SU-DHL-6 (cell line): Measurements from ENCODE around the gene AP5M1.

Source experiments
- EZH2phosphoT487 ChIP-seq: fragments of 200-600 bp; sonication (generic), shearing (Covaris generic); conservative IDR thresholded peaks from 2 replicates; pipeline ENCODE4 v1.6.1; 2018; ENCODE audit warnings: mild to moderate bottlenecking, antibody characterized with exemption, low read length, moderate library complexity, mixed read lengths
- TF ChIP-seq, protein P1 (sequence below): fragments of 200-600 bp; sonication (generic); IDR thresholded peaks from one replicate; pipeline ENCODE4 v1.5.1; 2017; ENCODE audit warnings: antibody characterized with exemption, mild to moderate bottlenecking, low read length, moderate library complexity; ENCODE audit not compliant: insufficient read depth, poor library complexity, severe bottlenecking

DNA sequence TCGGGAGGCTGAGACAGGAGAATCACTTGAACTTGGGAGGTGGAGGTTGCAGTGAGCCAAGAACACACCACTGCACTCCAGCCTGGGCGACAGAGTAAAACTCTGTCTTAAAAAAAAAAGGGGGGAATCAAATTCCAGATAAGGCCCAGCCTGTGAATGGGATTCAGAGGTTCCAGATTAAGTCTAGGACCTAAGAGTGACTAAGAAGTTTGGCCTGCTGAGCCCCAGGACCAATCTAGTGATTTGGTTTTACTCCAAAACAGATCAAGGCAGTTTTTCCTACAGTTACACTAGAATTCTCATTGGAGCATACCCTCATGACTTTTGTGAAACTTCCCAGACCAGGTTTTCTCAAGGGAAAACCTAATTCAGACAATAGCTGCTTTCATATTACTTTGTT, 22.8 kb upstream of the AP5M1 start:
- TF ChIP-seq, protein P1, sequence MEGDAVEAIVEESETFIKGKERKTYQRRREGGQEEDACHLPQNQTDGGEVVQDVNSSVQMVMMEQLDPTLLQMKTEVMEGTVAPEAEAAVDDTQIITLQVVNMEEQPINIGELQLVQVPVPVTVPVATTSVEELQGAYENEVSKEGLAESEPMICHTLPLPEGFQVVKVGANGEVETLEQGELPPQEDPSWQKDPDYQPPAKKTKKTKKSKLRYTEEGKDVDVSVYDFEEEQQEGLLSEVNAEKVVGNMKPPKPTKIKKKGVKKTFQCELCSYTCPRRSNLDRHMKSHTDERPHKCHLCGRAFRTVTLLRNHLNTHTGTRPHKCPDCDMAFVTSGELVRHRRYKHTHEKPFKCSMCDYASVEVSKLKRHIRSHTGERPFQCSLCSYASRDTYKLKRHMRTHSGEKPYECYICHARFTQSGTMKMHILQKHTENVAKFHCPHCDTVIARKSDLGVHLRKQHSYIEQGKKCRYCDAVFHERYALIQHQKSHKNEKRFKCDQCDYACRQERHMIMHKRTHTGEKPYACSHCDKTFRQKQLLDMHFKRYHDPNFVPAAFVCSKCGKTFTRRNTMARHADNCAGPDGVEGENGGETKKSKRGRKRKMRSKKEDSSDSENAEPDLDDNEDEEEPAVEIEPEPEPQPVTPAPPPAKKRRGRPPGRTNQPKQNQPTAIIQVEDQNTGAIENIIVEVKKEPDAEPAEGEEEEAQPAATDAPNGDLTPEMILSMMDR = no peak
- TF ChIP-seq EZH2phosphoT487 = no peak
